ENCODE measurements around the gene SLFN14.

The SLFN14 gene

DNA sequence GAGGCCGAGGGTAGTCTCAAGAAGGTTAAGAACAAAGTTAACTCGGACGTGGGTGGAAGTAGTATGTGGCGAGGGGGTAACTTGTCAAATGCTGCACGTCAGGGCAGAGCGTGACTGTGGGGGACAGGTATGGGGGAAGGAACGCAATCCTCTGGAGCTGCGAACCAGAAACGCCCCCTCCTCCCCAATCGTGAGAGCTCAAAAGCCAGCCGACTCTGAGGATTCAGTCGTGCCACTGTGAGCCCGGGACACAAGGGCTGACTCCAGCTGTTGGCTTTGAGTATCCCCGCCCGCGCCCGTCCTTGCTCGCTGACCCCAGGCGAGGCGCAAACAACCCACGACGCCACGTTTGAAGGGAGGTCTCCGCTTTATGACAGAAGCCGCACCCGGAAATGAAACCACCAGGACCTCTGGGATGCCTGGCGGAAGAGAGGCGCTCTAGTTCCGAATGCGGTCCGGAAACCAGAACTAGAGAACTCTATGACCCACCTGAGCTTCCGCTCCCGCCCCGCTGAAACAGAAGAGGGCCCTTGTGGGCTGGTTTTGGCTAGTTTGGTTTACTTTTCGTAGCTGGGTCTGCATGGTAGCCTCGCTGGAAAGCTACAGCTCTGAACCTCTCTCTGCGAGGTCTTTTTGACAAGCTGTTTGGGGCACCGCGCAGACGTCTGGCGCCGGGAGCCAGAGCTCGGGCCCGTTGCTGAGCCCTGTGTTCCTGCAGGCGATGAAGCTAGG, 17.7 kb upstream of the SLFN14 start, which contains the start of gene PEX12 (continued):
- no peak; the same call in 1 of the 2 replicates for TF ChIP-seq PRDM4 (tag by site-specific recombination; IDR thresholded peaks at IDR 0.05)
- no peak for TF ChIP-seq ZNF114 (tag by site-specific recombination; IDR thresholded peaks at IDR 0.05)
- no peak; the same call in 1 of the 2 replicates for TF ChIP-seq ZNF558 (tag by site-specific recombination; IDR thresholded peaks at IDR 0.05)
- TF ChIP-seq MYNN (tag by site-specific recombination; IDR thresholded peaks at IDR 0.05; ENCODE audit: borderline replicate concordance): no peak
- TF ChIP-seq ZNF843 (tag by site-specific recombination; IDR thresholded peaks at IDR 0.05): peak; percentile 53; the same call in 1 of the 2 replicates
- peak; percentile 68; the same call in 1 of the 2 replicates for TF ChIP-seq ZNF600 (tag by site-specific recombination; IDR thresholded peaks at IDR 0.05)
- TF ChIP-seq PRDM2 (tag by site-specific recombination; IDR thresholded peaks at IDR 0.05; ENCODE audit: borderline replicate concordance): no peak
- no peak for TF ChIP-seq ZNF140 (tag by site-specific recombination; IDR thresholded peaks at IDR 0.05)
- TF ChIP-seq KLF7 (tag by site-specific recombination; IDR thresholded peaks at IDR 0.05; ENCODE audit: borderline replicate concordance): 0 out of 2 replicates have a peak, but pooled peaks have one; percentile 12
- TF ChIP-seq OVOL3 (tag by site-specific recombination; IDR thresholded peaks at IDR 0.05): no peak
- TF ChIP-seq IKZF3 (tag by site-specific recombination; IDR thresholded peaks at IDR 0.05): no peak
- TF ChIP-seq ZNF48 (tag by site-specific recombination; IDR thresholded peaks at IDR 0.05): no peak
- TF ChIP-seq ZSCAN4 (tag by site-specific recombination; IDR thresholded peaks at IDR 0.05): no peak; the same call in 1 of the 2 replicates
- TF ChIP-seq ZNF623 (tag by site-specific recombination; IDR thresholded peaks at IDR 0.05): no peak; the same call in 1 of the 2 replicates
- no peak; the same call in none of the 2 replicates for TF ChIP-seq KLF16 (tag by site-specific recombination; IDR thresholded peaks at IDR 0.05)
- TF ChIP-seq SCRT2 (tag by site-specific recombination; IDR thresholded peaks at IDR 0.05): no peak
- peak; percentile 80 for TF ChIP-seq SP7 (tag by site-specific recombination; IDR thresholded peaks at IDR 0.05)
- TF ChIP-seq ZNF791 (tag by site-specific recombination; IDR thresholded peaks at IDR 0.05): no peak
- TF ChIP-seq ZNF26 (tag by site-specific recombination; IDR thresholded peaks at IDR 0.05): no peak
- TF ChIP-seq ZNF530 (tag by site-specific recombination; IDR thresholded peaks at IDR 0.05; ENCODE audit: low read depth): no peak
- TF ChIP-seq BCL11A (tag by site-specific recombination; IDR thresholded peaks at IDR 0.05; ENCODE audit: low read depth): no peak
- no peak for TF ChIP-seq ZNF292 (tag by site-specific recombination; IDR thresholded peaks at IDR 0.05; ENCODE audit: borderline replicate concordance, low read depth)
- no peak for TF ChIP-seq ZNF571 (tag by site-specific recombination; IDR thresholded peaks at IDR 0.05)
- TF ChIP-seq, protein P1, sequence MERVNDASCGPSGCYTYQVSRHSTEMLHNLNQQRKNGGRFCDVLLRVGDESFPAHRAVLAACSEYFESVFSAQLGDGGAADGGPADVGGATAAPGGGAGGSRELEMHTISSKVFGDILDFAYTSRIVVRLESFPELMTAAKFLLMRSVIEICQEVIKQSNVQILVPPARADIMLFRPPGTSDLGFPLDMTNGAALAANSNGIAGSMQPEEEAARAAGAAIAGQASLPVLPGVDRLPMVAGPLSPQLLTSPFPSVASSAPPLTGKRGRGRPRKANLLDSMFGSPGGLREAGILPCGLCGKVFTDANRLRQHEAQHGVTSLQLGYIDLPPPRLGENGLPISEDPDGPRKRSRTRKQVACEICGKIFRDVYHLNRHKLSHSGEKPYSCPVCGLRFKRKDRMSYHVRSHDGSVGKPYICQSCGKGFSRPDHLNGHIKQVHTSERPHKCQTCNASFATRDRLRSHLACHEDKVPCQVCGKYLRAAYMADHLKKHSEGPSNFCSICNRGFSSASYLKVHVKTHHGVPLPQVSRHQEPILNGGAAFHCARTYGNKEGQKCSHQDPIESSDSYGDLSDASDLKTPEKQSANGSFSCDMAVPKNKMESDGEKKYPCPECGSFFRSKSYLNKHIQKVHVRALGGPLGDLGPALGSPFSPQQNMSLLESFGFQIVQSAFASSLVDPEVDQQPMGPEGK (tag by site-specific recombination; IDR thresholded peaks at IDR 0.05): peak; percentile 75
- no peak for TF ChIP-seq ZNF514 (tag by site-specific recombination; IDR thresholded peaks at IDR 0.05)
- no peak for TF ChIP-seq ZNF221 (tag by site-specific recombination; IDR thresholded peaks at IDR 0.05; ENCODE audit: borderline replicate concordance)
- TF ChIP-seq ZNF416 (tag by site-specific recombination; IDR thresholded peaks at IDR 0.05): no peak
